CD14-positive monocyte (primary cell): ENCODE data around the gene THBS3. TPM values are rescaled to one million over a fixed set of nuclear protein-coding genes. Genes with fewer than 3 reads are reported as not detected.

Experiments used
- DNase-seq, 3 donors: peaks; one replicate each; pipeline ENCODE4 v3.0.0-alpha.2; 2011 to 2022
- H2AFZ ChIP-seq: 2 replicates; pipeline ENCODE4 v1.6.0; 2012; ENCODE audit warnings: mild to moderate bottlenecking, low read depth, low read length, inconsistent platforms; ENCODE audit not compliant: insufficient read depth, poor library complexity, severe bottlenecking
- H3K27ac ChIP-seq, 2 donors: 1 replicate in 1 of 2; 2 replicates in 1 of 2; pipeline ENCODE4 v1.5.1; 2012 to 2013; ENCODE audit warnings: low read length in 2 of 2, control low read depth in 1 of 2, inconsistent platforms in 1 of 2, low read depth in 1 of 2, mild to moderate bottlenecking in 1 of 2
- H3K27me3 ChIP-seq, 2 donors: one replicate each; pipeline versions ENCODE4 v1.6.0 to v1.6.1; 2011 to 2013; ENCODE audit warnings: low read length in 2 of 2; ENCODE audit not compliant: control insufficient read depth in 2 of 2, insufficient read depth in 2 of 2
- H3K36me3 ChIP-seq, 2 donors: replicated peaks in 1 of 2; 1 replicate in 1 of 2; 2 replicates in 1 of 2; pipeline versions ENCODE4 v1.5.1 to v1.6.1; 2012 to 2013; ENCODE audit warnings: low read length in 2 of 2, control low read depth in 1 of 2, inconsistent platforms in 1 of 2, mild to moderate bottlenecking in 1 of 2; ENCODE audit not compliant: insufficient read depth in 2 of 2, control insufficient read depth in 1 of 2
- H3K4me1 ChIP-seq, 2 donors: 1 replicate in 1 of 2; 2 replicates in 1 of 2; pipeline versions ENCODE4 v1.5.1 to v1.6.1; 2012 to 2013; ENCODE audit warnings: low read length in 2 of 2, control low read depth in 1 of 2, inconsistent platforms in 1 of 2, mild to moderate bottlenecking in 1 of 2, moderate library complexity in 1 of 2; ENCODE audit not compliant: insufficient read depth in 2 of 2, control insufficient read depth in 1 of 2
- H3K4me2 ChIP-seq: replicated peaks from 2 replicates; pipeline ENCODE3; 2012; ENCODE audit warnings: low read length, moderate library complexity, mild to moderate bottlenecking; ENCODE audit not compliant: poor library complexity, severe bottlenecking; ENCODE audit errors: extremely low read depth
- H3K4me3 ChIP-seq, 3 experiments: fragments of 200-600 bp in 1 of 3; sonication (generic) in 1 of 3; replicated peaks in 1 of 3; 1 replicate in 2 of 3; 2 replicates in 1 of 3; pipeline ENCODE4 v1.5.1; 2011 to 2013; ENCODE audit warnings: low read length in 3 of 3, mild to moderate bottlenecking in 3 of 3, control low read depth in 2 of 3, low read depth in 2 of 3, inconsistent platforms in 1 of 3, moderate library complexity in 1 of 3
- H3K79me2 ChIP-seq: 2 replicates; pipeline ENCODE4 v1.6.0; 2012; ENCODE audit warnings: mild to moderate bottlenecking, control low read depth, inconsistent platforms, low read length, moderate library complexity; ENCODE audit not compliant: insufficient read depth
- H3K9ac ChIP-seq: 2 replicates; pipeline ENCODE4 v1.6.0; 2017; ENCODE audit warnings: low read length, mild to moderate bottlenecking; ENCODE audit not compliant: insufficient read depth, poor library complexity, severe bottlenecking
- H3K9me3 ChIP-seq, 2 donors: replicated peaks in 1 of 2; 1 replicate in 1 of 2; 2 replicates in 1 of 2; pipeline versions ENCODE4 v1.5.1 to v1.6.1; 2012 to 2013; ENCODE audit warnings: low read length in 2 of 2, control low read depth in 1 of 2; ENCODE audit not compliant: control insufficient read depth in 1 of 2, insufficient read depth in 1 of 2
- H4K20me1 ChIP-seq: 2 replicates; pipeline ENCODE4 v1.6.0; 2012; ENCODE audit warnings: mild to moderate bottlenecking, low read length, control low read depth, moderate library complexity; ENCODE audit not compliant: insufficient read depth
- H3K27ac Mint-ChIP-seq, 7 donors: one replicate each; pipeline ENCODE4 v1.8.0; 2020; ENCODE audit warnings: mild to moderate bottlenecking in 7 of 7, mixed read lengths in 7 of 7, moderate library complexity in 6 of 7, inconsistent platforms in 2 of 7
- H3K27me3 Mint-ChIP-seq, 3 donors: one replicate each; pipeline ENCODE4 v1.8.0; 2021 to 2022; ENCODE audit warnings: low read depth in 3 of 3, mild to moderate bottlenecking in 3 of 3, mixed read lengths in 3 of 3, moderate library complexity in 3 of 3, inconsistent platforms in 1 of 3
- H3K36me3 Mint-ChIP-seq, 2 donors: one replicate each; pipeline ENCODE4 v1.8.0; 2020; ENCODE audit warnings: mixed read lengths in 2 of 2, inconsistent platforms in 1 of 2, mild to moderate bottlenecking in 1 of 2
- H3K4me1 Mint-ChIP-seq: one replicate; pipeline ENCODE4 v1.8.0; 2020; ENCODE audit warnings: mild to moderate bottlenecking, mixed read lengths
- H3K4me3 Mint-ChIP-seq, 2 donors: one replicate each; pipeline ENCODE4 v1.8.0; 2020; ENCODE audit warnings: mild to moderate bottlenecking in 2 of 2, mixed read lengths in 2 of 2, moderate library complexity in 1 of 2
- H3K9me3 Mint-ChIP-seq, 7 donors: one replicate each; pipeline ENCODE4 v1.8.0; 2020 to 2022; ENCODE audit warnings: mixed read lengths in 7 of 7, mild to moderate bottlenecking in 6 of 7, moderate library complexity in 6 of 7, inconsistent platforms in 2 of 7
- CTCF ChIP-seq: fragments of 200-600 bp; IDR thresholded peaks from one replicate; pipeline ENCODE4 v1.8.0; 2022; ENCODE audit warnings: antibody characterized with exemption, mild to moderate bottlenecking
- WGBS: methylation state at CpG from one replicate; pipeline ENCODE4 v1.1.5; 2013; ENCODE audit warnings: missing lambda C conversion rate; ENCODE audit not compliant: insufficient coverage; 5-methylcytosine and 5-hydroxymethylcytosine counted together
- intact Hi-C, 2 donors: fragments of 100-400 bp; cut with micrococcal nuclease; formaldehyde crosslinking; loops; one replicate each; pipeline versions ENCODE4 v1.15.0 to v1.15.1; 2023
- polyA plus RNA-seq, 3 donors: library from polyadenylated mRNA; depleted of rRNA in 1 of 3; unstranded in 2 of 3; stranded (reverse) in 1 of 3; fragments of 300-500 nt in 2 of 3; fragments of >200 nt in 1 of 3; fragmentation: Illumina TruSeq in 2 of 3; gene quantifications; 1 replicate in 2 of 3; 2 replicates in 1 of 3; pipeline ENCODE4 v1.2.3, GENCODE V29; 2012 to 2021

The THBS3 gene
- polyA plus RNA-seq, 3 donors: 3.2 to 50.7 (median 5.3) TPM

- no peaks in the 10 kb centered on the region for H3K27me3 ChIP-seq
Observed at GRCh38 chr1:155205035-155205434, 2.7 kb downstream of the THBS3 start.

GRCh38 chr1:155202731-155203515, 4.8 kb downstream of the THBS3 start:
- no peaks in the 10 kb centered on the region for H3K79me2 ChIP-seq
- H3K27me3 ChIP-seq: no peaks in the 10 kb centered on the region
- Mint-ChIP-seq H3K4me1 (peaks cover 12% of the 10 kb centered on the region), H3K27ac (no peak overlapping the region), H3K27me3 (no peaks in the 10 kb centered on the region), H3K4me3 (no peak overlapping the region), H3K9me3 (no peaks in the 10 kb centered on the region), H3K36me3 (peaks cover 0 to 2% of the 10 kb centered on the region in 2 donors)
- H3K4me2 ChIP-seq: no peak overlapping the region
- H4K20me1 ChIP-seq: no peaks in the 10 kb centered on the region
- H3K4me1 ChIP-seq: peaks cover 12 to 15% of the 10 kb centered on the region in 2 donors
- no peak overlapping the region for H3K27ac ChIP-seq
- no peak overlapping the region for H3K4me3 ChIP-seq
- H3K36me3 ChIP-seq: no peaks in the 10 kb centered on the region
- H2AFZ ChIP-seq: no peak overlapping the region
- 98% methylated on average over 12 of the region's 19 CpGs for WGBS
- no peaks in the 10 kb centered on the region for H3K9me3 ChIP-seq
- H3K9ac ChIP-seq: no peak overlapping the region
- no peak for TF ChIP-seq CTCF
- intact Hi-C loops: no loop called here
- no peak for DNase-seq

More at GRCh38 chr1:155205035-155205434, 2.7 kb downstream of the THBS3 start:
- no peak overlapping the region for H3K4me3 Mint-ChIP-seq
- Histone ChIP-seq H3K9ac (no peak overlapping the region), H3K4me2 (no peak overlapping the region), H3K4me1 (peaks cover 31 to 33% of the 10 kb centered on the region in 2 donors), H3K4me3 (no peak overlapping the region), H3K36me3 (no peaks in the 10 kb centered on the region), H4K20me1 (no peaks in the 10 kb centered on the region), H3K27ac (no peak overlapping the region), H3K9me3 (no peaks in the 10 kb centered on the region), H3K79me2 (peaks cover 8% of the 10 kb centered on the region), H2AFZ (no peak overlapping the region)
- intact Hi-C loops: loop anchor here (5.0 kb wide), 2 partner anchors 37 to 102 kb away; partner anchors contain the start of gene FDPS (in 1 of the 2)
- no peak for TF ChIP-seq CTCF
- DNase-seq: no peak
- WGBS: 97% methylated on average over 13 of the region's 14 CpGs
- H3K27me3 Mint-ChIP-seq: no peaks in the 10 kb centered on the region
- H3K36me3 Mint-ChIP-seq: no peaks in the 10 kb centered on the region
- peaks cover 0 to 1% (median 0%) of the 10 kb centered on the region in 7 donors for H3K9me3 Mint-ChIP-seq
- H3K4me1 Mint-ChIP-seq: peaks cover 27% of the 10 kb centered on the region
- peak overlapping the region in 1 of 7 donors; percentile 6 for H3K27ac Mint-ChIP-seq
